GM19193 (cell line): ENCODE data around the gene KCNQ2.

Experiments
- POLR2A ChIP-seq: IDR thresholded peaks from 4 replicates; pipeline ENCODE4 v1.6.1; 2011; ENCODE audit not compliant: insufficient read depth, insufficient read length; ENCODE audit errors: extremely low read depth

KCNQ2 gene

GRCh38 chr20:63351811-63352591, 120.5 kb downstream of the KCNQ2 start:
- TF ChIP-seq POLR2A, result no peak

- TF ChIP-seq POLR2A, result no peak
These were observed 121.1 kb downstream of the KCNQ2 start for GRCh38 chr20:63351326-63351700.

GRCh38 chr20:63350597-63351325, 121.7 kb downstream of the KCNQ2 start:
- TF ChIP-seq POLR2A, result no peak
